Measurements from ENCODE around the gene LAMA2.
A peak's percentile ranks its signal among the peaks of the same experiment; 100 is the strongest.

LAMA2 gene

DNA sequence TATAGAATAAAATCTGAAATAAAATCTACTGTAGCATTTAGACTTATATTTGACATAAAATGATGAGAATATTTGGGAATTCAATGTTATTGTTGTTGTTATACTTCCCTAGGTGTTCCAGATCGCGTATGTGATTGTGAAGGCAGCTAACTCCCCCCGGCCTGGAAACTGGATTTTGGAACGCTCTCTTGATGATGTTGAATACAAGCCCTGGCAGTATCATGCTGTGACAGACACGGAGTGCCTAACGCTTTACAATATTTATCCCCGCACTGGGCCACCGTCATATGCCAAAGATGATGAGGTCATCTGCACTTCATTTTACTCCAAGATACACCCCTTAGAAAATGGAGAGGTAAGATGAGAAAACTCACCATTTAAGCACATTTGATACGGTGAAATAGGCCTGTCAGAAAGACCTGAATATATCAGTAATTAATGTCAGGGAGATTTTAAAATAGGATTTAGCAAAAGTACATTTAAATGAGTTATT lies 215.2 kb downstream of the LAMA2 start:
- H3K27ac ChIP-seq (ENCODE audit: low read length, poor library complexity, severe bottlenecking) = no peak overlapping the region
- no peak overlapping the region for H2BK15ac ChIP-seq (ENCODE audit: low read depth, poor library complexity, severe bottlenecking)
- H3K4me2 ChIP-seq (ENCODE audit: low read length, poor library complexity, severe bottlenecking) = no peak overlapping the region
- no peak overlapping the region for H3K4me3 ChIP-seq (ENCODE audit: insufficient read depth in 1 of 2, low read depth in 1 of 2, low read length in 2 of 2)
- H4K8ac ChIP-seq (ENCODE audit: low read length) = no peak overlapping the region
- no peak overlapping the region for H2AFZ ChIP-seq (ENCODE audit: low read depth, low read length)
- H3K4me1 ChIP-seq (ENCODE audit: control insufficient read depth, insufficient read depth, low read depth, low read length) = no peaks in the 10 kb centered on the region
- no peak overlapping the region for H4K91ac ChIP-seq (ENCODE audit: low read length)
- WGBS = 95% methylated on average over 4 of the region's 9 CpGs
- DNase-seq = no peak
- no peaks in the 10 kb centered on the region for H3K9me3 ChIP-seq (ENCODE audit: control insufficient read depth, low read length)
- no peaks in the 10 kb centered on the region for H3K79me1 ChIP-seq (replicated peaks; ENCODE audit: low read length, poor library complexity, severe bottlenecking)
- no peak overlapping the region for H3K4ac ChIP-seq (ENCODE audit: low read depth in 1 of 2, low read length in 2 of 2)
- no peaks in the 10 kb centered on the region for H3K27me3 ChIP-seq (ENCODE audit: control insufficient read depth in 1 of 2, insufficient read depth in 1 of 2, low read length in 2 of 2)
- H2AK5ac ChIP-seq (ENCODE audit: low read length, severe bottlenecking) = no peak overlapping the region
- H2BK5ac ChIP-seq (ENCODE audit: low read depth, low read length, poor library complexity, severe bottlenecking) = no peak overlapping the region
- H2BK12ac ChIP-seq (ENCODE audit: low read length in 2 of 2) = no peak overlapping the region
- peaks cover 0 to 9% of the 10 kb centered on the region in 2 experiments for H3K36me3 ChIP-seq (ENCODE audit: control insufficient read depth in 1 of 2, insufficient read depth in 2 of 2, low read depth in 1 of 2, low read length in 2 of 2)
- no peak overlapping the region for H3K14ac ChIP-seq (ENCODE audit: low read length in 2 of 2)
- no peak overlapping the region for H2BK120ac ChIP-seq (ENCODE audit: low read depth, low read length)
- no peak overlapping the region for H3K9ac ChIP-seq (ENCODE audit: low read length)
- H3K23ac ChIP-seq (ENCODE audit: low read length in 2 of 2) = no peak overlapping the region
- no peak overlapping the region for H3K18ac ChIP-seq (ENCODE audit: low read depth in 1 of 2, low read length in 2 of 2)

DNA sequence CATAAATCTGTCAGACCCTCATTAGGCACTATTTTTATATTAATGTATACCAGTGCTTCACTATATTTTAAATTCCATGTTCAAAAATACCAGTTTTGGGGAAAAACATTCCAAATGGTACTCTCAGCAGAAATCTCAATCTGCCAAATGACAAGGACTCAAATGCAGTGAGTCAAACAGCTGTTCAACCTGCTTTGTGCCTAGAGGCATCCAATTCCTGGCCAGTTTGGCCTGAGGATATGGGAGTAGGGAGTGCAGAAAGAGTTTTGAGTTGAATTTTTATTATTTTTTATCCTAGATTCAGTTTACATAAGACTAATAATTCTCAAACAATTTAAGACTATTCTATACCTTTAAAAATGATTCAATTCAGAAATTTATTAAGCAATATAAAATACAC lies 216.8 kb downstream of the LAMA2 start:
- Histone ChIP-seq H3K9ac (ENCODE audit: low read length) (no peak overlapping the region), H3K4me3 (ENCODE audit: insufficient read depth in 1 of 2, low read depth in 1 of 2, low read length in 2 of 2) (no peak overlapping the region), H3K23ac (ENCODE audit: low read length in 2 of 2) (no peak overlapping the region), H3K18ac (ENCODE audit: low read depth in 1 of 2, low read length in 2 of 2) (no peak overlapping the region), H3K27ac (ENCODE audit: low read length, poor library complexity, severe bottlenecking) (no peak overlapping the region), H3K4ac (ENCODE audit: low read depth in 1 of 2, low read length in 2 of 2) (no peak overlapping the region), H2BK15ac (ENCODE audit: low read depth, poor library complexity, severe bottlenecking) (no peak overlapping the region), H3K79me1 (replicated peaks; ENCODE audit: low read length, poor library complexity, severe bottlenecking) (no peaks in the 10 kb centered on the region), H2BK12ac (ENCODE audit: low read length in 2 of 2) (no peak overlapping the region), H3K27me3 (ENCODE audit: control insufficient read depth in 1 of 2, insufficient read depth in 1 of 2, low read length in 2 of 2) (no peaks in the 10 kb centered on the region), H3K9me3 (ENCODE audit: control insufficient read depth, low read length) (no peaks in the 10 kb centered on the region), H2AFZ (ENCODE audit: low read depth, low read length) (no peak overlapping the region), H3K4me1 (ENCODE audit: control insufficient read depth, insufficient read depth, low read depth, low read length) (no peaks in the 10 kb centered on the region), H2BK120ac (ENCODE audit: low read depth, low read length) (no peak overlapping the region), H4K91ac (ENCODE audit: low read length) (no peak overlapping the region), H2BK5ac (ENCODE audit: low read depth, low read length, poor library complexity, severe bottlenecking) (no peak overlapping the region), H3K4me2 (ENCODE audit: low read length, poor library complexity, severe bottlenecking) (no peak overlapping the region), H2AK5ac (ENCODE audit: low read length, severe bottlenecking) (no peak overlapping the region), H3K36me3 (ENCODE audit: control insufficient read depth in 1 of 2, insufficient read depth in 2 of 2, low read depth in 1 of 2, low read length in 2 of 2) (peaks cover 0 to 9% of the 10 kb centered on the region in 2 experiments), H4K8ac (ENCODE audit: low read length) (no peak overlapping the region), H3K14ac (ENCODE audit: low read length in 2 of 2) (no peak overlapping the region)
- no peak for DNase-seq

DNA sequence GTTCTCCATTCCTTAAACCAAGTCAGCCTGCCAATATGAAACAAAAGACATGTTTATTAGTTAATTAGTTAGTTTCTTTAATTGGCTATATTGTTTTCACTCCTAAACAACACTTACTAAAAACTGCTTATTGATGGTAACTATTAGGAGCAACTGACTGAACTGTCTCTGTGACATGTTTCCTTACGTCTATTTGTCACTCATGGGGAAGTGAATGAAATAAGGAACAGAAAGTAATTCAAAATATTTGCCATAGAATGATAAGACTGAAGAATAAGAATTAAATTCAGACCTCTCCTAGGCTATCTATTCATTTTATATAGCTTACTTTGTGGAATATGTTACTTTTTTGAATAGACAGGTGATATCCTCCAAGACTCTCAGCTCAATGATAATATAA lies 217.2 kb downstream of the LAMA2 start:
- H3K36me3 ChIP-seq (ENCODE audit: control insufficient read depth in 1 of 2, insufficient read depth in 2 of 2, low read depth in 1 of 2, low read length in 2 of 2) = peaks cover 0 to 9% of the 10 kb centered on the region in 2 experiments
- no peak overlapping the region for H4K8ac ChIP-seq (ENCODE audit: low read length)
- no peak overlapping the region for H3K4me3 ChIP-seq (ENCODE audit: insufficient read depth in 1 of 2, low read depth in 1 of 2, low read length in 2 of 2)
- H3K18ac ChIP-seq (ENCODE audit: low read depth in 1 of 2, low read length in 2 of 2) = no peak overlapping the region
- H3K27me3 ChIP-seq (ENCODE audit: control insufficient read depth in 1 of 2, insufficient read depth in 1 of 2, low read length in 2 of 2) = no peaks in the 10 kb centered on the region
- no peak overlapping the region for H3K4me2 ChIP-seq (ENCODE audit: low read length, poor library complexity, severe bottlenecking)
- H3K23ac ChIP-seq (ENCODE audit: low read length in 2 of 2) = no peak overlapping the region
- no peak overlapping the region for H2AK5ac ChIP-seq (ENCODE audit: low read length, severe bottlenecking)
- no peaks in the 10 kb centered on the region for H3K4me1 ChIP-seq (ENCODE audit: control insufficient read depth, insufficient read depth, low read depth, low read length)
- H3K27ac ChIP-seq (ENCODE audit: low read length, poor library complexity, severe bottlenecking) = no peak overlapping the region
- no peak overlapping the region for H2BK5ac ChIP-seq (ENCODE audit: low read depth, low read length, poor library complexity, severe bottlenecking)
- no peak overlapping the region for H3K4ac ChIP-seq (ENCODE audit: low read depth in 1 of 2, low read length in 2 of 2)
- no peak overlapping the region for H2AFZ ChIP-seq (ENCODE audit: low read depth, low read length)
- no peaks in the 10 kb centered on the region for H3K9me3 ChIP-seq (ENCODE audit: control insufficient read depth, low read length)
- no peak overlapping the region for H2BK15ac ChIP-seq (ENCODE audit: low read depth, poor library complexity, severe bottlenecking)
- H2BK120ac ChIP-seq (ENCODE audit: low read depth, low read length) = no peak overlapping the region
- H3K79me1 ChIP-seq (replicated peaks; ENCODE audit: low read length, poor library complexity, severe bottlenecking) = no peaks in the 10 kb centered on the region
- no peak overlapping the region for H3K14ac ChIP-seq (ENCODE audit: low read length in 2 of 2)
- no peak overlapping the region for H4K91ac ChIP-seq (ENCODE audit: low read length)
- H3K9ac ChIP-seq (ENCODE audit: low read length) = no peak overlapping the region
- DNase-seq = no peak
- H2BK12ac ChIP-seq (ENCODE audit: low read length in 2 of 2) = no peak overlapping the region
- no CpG with 5 or more reads among the region's 1 CpG for WGBS

DNA sequence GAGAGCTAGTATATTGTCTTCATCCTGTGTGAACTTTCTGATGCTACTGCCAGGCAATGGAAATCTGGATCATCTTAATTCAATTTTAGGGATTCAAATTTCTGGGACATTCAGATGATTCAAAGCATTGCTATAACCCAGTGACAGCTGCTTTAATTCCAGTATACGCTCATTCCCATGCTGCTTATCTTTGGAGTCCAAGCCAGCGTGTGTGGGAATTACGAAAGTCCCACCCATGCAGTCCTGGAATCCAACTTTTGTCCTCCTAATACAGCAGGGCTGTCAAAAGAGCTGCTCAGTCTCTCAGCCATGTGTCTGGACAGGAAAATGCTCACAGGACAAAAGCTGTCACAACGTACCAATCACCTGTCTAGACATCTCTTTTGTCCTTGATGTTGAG lies 219.8 kb downstream of the LAMA2 start:
- peak; percentile 10 for DNase-seq
- Histone ChIP-seq H2BK5ac (ENCODE audit: low read depth, low read length, poor library complexity, severe bottlenecking) (no peak overlapping the region), H2BK12ac (ENCODE audit: low read length in 2 of 2) (no peak overlapping the region), H3K79me1 (replicated peaks; ENCODE audit: low read length, poor library complexity, severe bottlenecking) (no peaks in the 10 kb centered on the region), H4K8ac (ENCODE audit: low read length) (no peak overlapping the region), H3K27ac (ENCODE audit: low read length, poor library complexity, severe bottlenecking) (no peak overlapping the region), H3K9ac (ENCODE audit: low read length) (no peak overlapping the region), H3K18ac (ENCODE audit: low read depth in 1 of 2, low read length in 2 of 2) (no peak overlapping the region), H3K4ac (ENCODE audit: low read depth in 1 of 2, low read length in 2 of 2) (no peak overlapping the region), H2AFZ (ENCODE audit: low read depth, low read length) (no peak overlapping the region), H2BK120ac (ENCODE audit: low read depth, low read length) (no peak overlapping the region), H3K9me3 (ENCODE audit: control insufficient read depth, low read length) (no peaks in the 10 kb centered on the region), H3K14ac (ENCODE audit: low read length in 2 of 2) (no peak overlapping the region), H2AK5ac (ENCODE audit: low read length, severe bottlenecking) (no peak overlapping the region), H3K4me1 (ENCODE audit: control insufficient read depth, insufficient read depth, low read depth, low read length) (no peaks in the 10 kb centered on the region), H3K4me3 (ENCODE audit: insufficient read depth in 1 of 2, low read depth in 1 of 2, low read length in 2 of 2) (no peak overlapping the region), H3K36me3 (ENCODE audit: control insufficient read depth in 1 of 2, insufficient read depth in 2 of 2, low read depth in 1 of 2, low read length in 2 of 2) (peaks cover 0 to 9% of the 10 kb centered on the region in 2 experiments), H4K91ac (ENCODE audit: low read length) (no peak overlapping the region), H2BK15ac (ENCODE audit: low read depth, poor library complexity, severe bottlenecking) (no peak overlapping the region), H3K27me3 (ENCODE audit: control insufficient read depth in 1 of 2, insufficient read depth in 1 of 2, low read length in 2 of 2) (no peaks in the 10 kb centered on the region), H3K4me2 (ENCODE audit: low read length, poor library complexity, severe bottlenecking) (no peak overlapping the region), H3K23ac (ENCODE audit: low read length in 2 of 2) (no peak overlapping the region)
- WGBS = 93% methylated on average over 3 of the region's 4 CpGs

Data from mesenchymal stem cell (in vitro differentiated cells and primary cell).